ENCODE measurements around the gene TAB2. TPM values are rescaled to one million over a fixed set of nuclear protein-coding genes. Genes with fewer than 3 reads are reported as not detected.
A peak's percentile ranks its signal among the peaks of the same experiment; 100 is the strongest.
"Not testable (repeated sequence)": the region's sequence is repeated elsewhere in the genome, so short reads cannot be mapped to it uniquely, and the experiment has no call there.

TAB2 gene
- total RNA-seq, 2 experiments from 2014 or later = 121 to 123 TPM

DNA sequence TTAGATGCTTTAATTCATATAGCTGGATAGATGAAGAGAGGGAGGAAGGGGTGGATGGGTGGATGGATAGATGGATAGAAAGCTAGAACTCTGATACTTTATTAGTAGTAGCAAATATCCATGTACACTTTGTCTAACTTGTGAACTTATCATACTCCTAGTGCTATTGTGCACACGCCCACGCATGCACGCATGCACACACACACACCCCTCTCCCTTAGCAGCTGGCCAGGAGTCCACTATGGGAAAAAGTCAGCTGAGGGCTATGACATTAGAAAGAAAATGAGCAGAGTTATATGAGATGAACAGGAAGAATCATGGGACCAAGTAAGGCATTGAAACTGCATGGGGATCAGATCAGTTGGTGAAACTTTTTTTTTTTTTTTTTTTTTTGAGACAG, 28.6 kb downstream of the TAB2 start:
- no peaks in the 10 kb centered on the region for H3K27me3 ChIP-seq (ENCODE audit: control insufficient read depth in 1 of 2, insufficient read depth in 2 of 2, low read length in 2 of 2)
- H3K36me3 Mint-ChIP-seq (ENCODE audit: low read depth) = peaks cover 51% of the 10 kb centered on the region
- no peak overlapping the region for H3K27ac ChIP-seq (ENCODE audit: low read depth in 1 of 2, low read length in 2 of 2)
- no peaks in the 10 kb centered on the region for H3K27me3 Mint-ChIP-seq
- peaks cover 21% of the 10 kb centered on the region for H3K4me1 ChIP-seq (ENCODE audit: insufficient read depth, low read length)
- H3K9me3 ChIP-seq (ENCODE audit: control insufficient read depth in 1 of 2, insufficient read depth in 1 of 2, low read length in 2 of 2) = no peaks in the 10 kb centered on the region
- ChIA-PET CTCF (interaction anchor here (0.7 to 1.5 kb wide), 5 partner anchors 13 to 133 kb away, joined by 3 to 4 read pairs (median 3); no protein-coding TSS in a partner anchor), POLR2A (interaction anchor here (0.6 to 1.1 kb wide), 4 partner anchors 8 to 219 kb away, joined by 3 to 5 read pairs (median 4); no protein-coding TSS in a partner anchor)
- no peak overlapping the region for H3K4me3 ChIP-seq (ENCODE audit: low read length)
- intact Hi-C loops (cut with DNase I, micrococcal nuclease) = no loop called here
- H3K9me3 Mint-ChIP-seq = no peaks in the 10 kb centered on the region
- TF ChIP-seq, protein P1, sequence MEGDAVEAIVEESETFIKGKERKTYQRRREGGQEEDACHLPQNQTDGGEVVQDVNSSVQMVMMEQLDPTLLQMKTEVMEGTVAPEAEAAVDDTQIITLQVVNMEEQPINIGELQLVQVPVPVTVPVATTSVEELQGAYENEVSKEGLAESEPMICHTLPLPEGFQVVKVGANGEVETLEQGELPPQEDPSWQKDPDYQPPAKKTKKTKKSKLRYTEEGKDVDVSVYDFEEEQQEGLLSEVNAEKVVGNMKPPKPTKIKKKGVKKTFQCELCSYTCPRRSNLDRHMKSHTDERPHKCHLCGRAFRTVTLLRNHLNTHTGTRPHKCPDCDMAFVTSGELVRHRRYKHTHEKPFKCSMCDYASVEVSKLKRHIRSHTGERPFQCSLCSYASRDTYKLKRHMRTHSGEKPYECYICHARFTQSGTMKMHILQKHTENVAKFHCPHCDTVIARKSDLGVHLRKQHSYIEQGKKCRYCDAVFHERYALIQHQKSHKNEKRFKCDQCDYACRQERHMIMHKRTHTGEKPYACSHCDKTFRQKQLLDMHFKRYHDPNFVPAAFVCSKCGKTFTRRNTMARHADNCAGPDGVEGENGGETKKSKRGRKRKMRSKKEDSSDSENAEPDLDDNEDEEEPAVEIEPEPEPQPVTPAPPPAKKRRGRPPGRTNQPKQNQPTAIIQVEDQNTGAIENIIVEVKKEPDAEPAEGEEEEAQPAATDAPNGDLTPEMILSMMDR (IDR thresholded peaks at IDR 0.05) = no peak
- ATAC-seq (ENCODE audit: poor library complexity) (no peak), DNase-seq (no peak)
- H3K4me3 Mint-ChIP-seq = no peak overlapping the region
- peaks cover 10% of the 10 kb centered on the region for H3K36me3 ChIP-seq (ENCODE audit: insufficient read depth, low read length)
- H3K27ac Mint-ChIP-seq = no peak overlapping the region
- H3K4me1 Mint-ChIP-seq (ENCODE audit: low read depth) = peaks cover 87% of the 10 kb centered on the region

DNA sequence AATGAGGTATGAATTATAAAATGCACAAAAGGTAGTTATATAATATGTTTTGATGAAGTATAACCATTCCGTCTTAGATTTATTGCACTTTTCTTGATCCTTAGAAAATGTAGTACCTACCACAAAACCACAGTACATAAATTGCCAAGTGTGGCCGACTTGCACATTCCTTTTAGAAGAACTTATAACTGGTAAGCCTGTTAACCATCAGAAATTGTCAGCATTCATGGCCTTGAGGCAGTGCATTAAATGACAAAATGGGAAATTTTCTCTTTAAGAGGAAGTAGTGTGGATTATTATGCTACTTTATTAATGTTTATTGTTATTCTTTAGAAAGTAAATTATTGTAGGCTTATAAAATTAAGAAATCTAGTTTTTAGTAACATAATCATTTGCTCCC, 29.6 kb downstream of the TAB2 start:
- POLR2A ChIA-PET = interaction anchor here (0.9 to 1.3 kb wide), 3 partner anchors 9 to 29 kb away, joined by 3 read pairs; partner anchors contain the start of gene TAB2
- TF ChIP-seq, protein P1 (IDR thresholded peaks at IDR 0.05) = no peak
- DNase-seq (no peak), ATAC-seq (ENCODE audit: poor library complexity) (no peak)
- no peaks in the 10 kb centered on the region for H3K9me3 Mint-ChIP-seq
- no peaks in the 10 kb centered on the region for H3K27me3 Mint-ChIP-seq
- H3K36me3 Mint-ChIP-seq (ENCODE audit: low read depth) = peaks cover 52% of the 10 kb centered on the region
- no peak overlapping the region for H3K4me3 Mint-ChIP-seq
- H3K4me1 Mint-ChIP-seq (ENCODE audit: low read depth) = peaks cover 85% of the 10 kb centered on the region
- peak overlapping the region; percentile 9 for H3K27ac Mint-ChIP-seq
- intact Hi-C loops (cut with DNase I, micrococcal nuclease) = no loop called here
- peaks cover 10% of the 10 kb centered on the region for H3K36me3 ChIP-seq (ENCODE audit: insufficient read depth, low read length)
- peaks cover 21% of the 10 kb centered on the region for H3K4me1 ChIP-seq (ENCODE audit: insufficient read depth, low read length)
- H3K4me3 ChIP-seq (ENCODE audit: low read length) = no peak overlapping the region
- CTCF ChIA-PET = interaction anchor here (0.7 to 1.5 kb wide), 3 partner anchors 8 to 16 kb away, joined by 3 to 4 read pairs (median 4); no protein-coding TSS in a partner anchor
- no peaks in the 10 kb centered on the region for H3K27me3 ChIP-seq (ENCODE audit: control insufficient read depth in 1 of 2, insufficient read depth in 2 of 2, low read length in 2 of 2)
- no peaks in the 10 kb centered on the region for H3K9me3 ChIP-seq (ENCODE audit: control insufficient read depth in 1 of 2, insufficient read depth in 1 of 2, low read length in 2 of 2)
- H3K27ac ChIP-seq (ENCODE audit: low read depth in 1 of 2, low read length in 2 of 2) = no peak overlapping the region

DNA sequence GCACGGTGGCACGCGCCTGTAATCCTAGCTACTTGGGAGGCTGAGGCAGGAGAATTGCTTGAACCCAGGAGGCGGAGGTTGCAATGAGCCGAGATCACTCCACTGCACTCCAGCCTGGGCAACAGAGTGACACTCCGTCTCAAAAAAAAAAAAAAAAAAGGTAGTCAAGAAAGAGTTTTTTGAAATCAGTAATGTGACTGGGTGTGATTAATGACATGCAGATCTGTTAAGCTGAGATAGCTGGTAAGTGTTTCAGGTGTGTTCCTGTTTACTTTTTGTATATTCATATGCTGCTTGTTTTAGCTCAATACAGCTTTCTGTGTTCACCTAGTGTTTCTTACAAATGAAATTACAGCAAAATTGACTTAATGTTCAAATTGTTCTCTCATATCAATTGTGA, 31.8 kb downstream of the TAB2 start:
- H3K36me3 ChIP-seq (ENCODE audit: insufficient read depth, low read length); H3K27ac ChIP-seq (ENCODE audit: low read depth in 1 of 2, low read length in 2 of 2); H3K4me3 ChIP-seq (ENCODE audit: low read length); H3K9me3 Mint-ChIP-seq; H3K9me3 ChIP-seq (ENCODE audit: control insufficient read depth in 1 of 2, insufficient read depth in 1 of 2, low read length in 2 of 2); DNase-seq; H3K4me3 Mint-ChIP-seq; intact Hi-C loops (cut with DNase I, micrococcal nuclease); H3K27me3 ChIP-seq (ENCODE audit: control insufficient read depth in 1 of 2, insufficient read depth in 2 of 2, low read length in 2 of 2); H3K27me3 Mint-ChIP-seq; ATAC-seq (ENCODE audit: poor library complexity): not testable (repeated sequence)
- CTCF ChIA-PET = interaction anchor here (0.7 to 1.0 kb wide), 2 partner anchors 17 to 84 kb away, joined by 3 to 4 read pairs; no protein-coding TSS in a partner anchor
- H3K36me3 Mint-ChIP-seq (ENCODE audit: low read depth) = peaks cover 49% of the 10 kb centered on the region
- peaks cover 20% of the 10 kb centered on the region for H3K4me1 ChIP-seq (ENCODE audit: insufficient read depth, low read length)
- peaks cover 84% of the 10 kb centered on the region for H3K4me1 Mint-ChIP-seq (ENCODE audit: low read depth)
- POLR2A ChIA-PET = interaction anchor here (0.6 to 1.1 kb wide), 3 partner anchors 15 to 48 kb away, joined by 3 read pairs; no protein-coding TSS in a partner anchor
- peak overlapping the region; percentile 2 for H3K27ac Mint-ChIP-seq

DNA sequence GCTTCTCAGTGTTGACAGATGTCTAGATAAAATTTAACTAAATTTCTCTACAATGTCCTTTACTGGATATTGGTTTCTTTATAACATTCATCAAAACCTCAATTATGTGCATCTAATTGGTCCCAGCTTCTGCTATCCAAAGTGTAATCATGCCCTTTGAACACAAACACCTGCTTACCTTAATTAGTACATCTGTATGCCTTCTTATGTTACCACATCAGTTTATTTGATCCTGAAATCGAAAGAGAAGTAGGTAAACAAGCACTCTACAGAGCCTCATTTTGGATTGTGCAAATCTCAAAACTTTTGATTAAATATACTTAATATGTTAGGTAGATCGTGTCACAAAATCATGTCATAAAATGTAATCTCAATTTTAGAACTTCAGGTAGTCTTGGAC, 36.5 kb downstream of the TAB2 start:
- H3K36me3 Mint-ChIP-seq (ENCODE audit: low read depth) = peaks cover 19% of the 10 kb centered on the region
- Histone ChIP-seq H3K4me1 (ENCODE audit: insufficient read depth, low read length) (peaks cover 22% of the 10 kb centered on the region), H3K36me3 (ENCODE audit: insufficient read depth, low read length) (no peaks in the 10 kb centered on the region), H3K9me3 (ENCODE audit: control insufficient read depth in 1 of 2, insufficient read depth in 1 of 2, low read length in 2 of 2) (no peaks in the 10 kb centered on the region), H3K27ac (ENCODE audit: low read depth in 1 of 2, low read length in 2 of 2) (no peak overlapping the region), H3K27me3 (ENCODE audit: control insufficient read depth in 1 of 2, insufficient read depth in 2 of 2, low read length in 2 of 2) (no peaks in the 10 kb centered on the region), H3K4me3 (ENCODE audit: low read length) (no peak overlapping the region)
- peak; percentile 41 for ATAC-seq (ENCODE audit: poor library complexity)
- H3K27me3 Mint-ChIP-seq = no peaks in the 10 kb centered on the region
- peaks cover 92% of the 10 kb centered on the region for H3K4me1 Mint-ChIP-seq (ENCODE audit: low read depth)
- intact Hi-C loops (cut with DNase I, micrococcal nuclease) = no loop called here
- DNase-seq = peak in 1 of 14 experiments; percentile 23
- H3K9me3 Mint-ChIP-seq = no peaks in the 10 kb centered on the region
- POLR2A ChIA-PET = no interaction called here
- TF ChIP-seq, protein P1 (IDR thresholded peaks at IDR 0.05) = no peak
- CTCF ChIA-PET = no interaction called here
- H3K27ac Mint-ChIP-seq = peak overlapping the region; percentile 42
- no peak overlapping the region for H3K4me3 Mint-ChIP-seq

Data from CD4-positive, alpha-beta T cell (primary cell).